Measurements from ENCODE around the gene ATXN7L1.

GRCh38 chr7:105816266-105816843 is 60.0 kb downstream of the ATXN7L1 start:
- TF ChIP-seq EP300 (IDR thresholded peaks at IDR 0.05) (no peak), CTCF (IDR thresholded peaks at IDR 0.05) (no peak), POLR2A (IDR thresholded peaks at IDR 0.05; ENCODE audit: low read depth) (no peak), POLR2AphosphoS5 (IDR thresholded peaks at IDR 0.05) (no peak)

Data from esophagus muscularis mucosa (tissue), 4 donors.